Gastrocnemius medialis (tissue), 4 donors: ENCODE measurements around the gene SHROOM4. TPM values are rescaled to one million over a fixed set of nuclear protein-coding genes. Genes with fewer than 3 reads are reported as not detected.

Experiments
- ATAC-seq, 2 donors: fragments of 150-250 bp; one replicate each; pipeline ENCODE4 v1.9.1; 2016
- DNase-seq, 2 donors: peaks; one replicate each; pipeline ENCODE4 v3.0.0-alpha.2; 2019
- H3K27ac ChIP-seq, 4 donors: fragments of 200-600 bp; sonication (generic); 1 replicate in 1 of 4; 2 replicates in 3 of 4; pipeline ENCODE4 v1.5.1; 2016 to 2018; ENCODE audit warnings: mild to moderate bottlenecking in 2 of 4, moderate library complexity in 1 of 4
- H3K27me3 ChIP-seq, 3 donors: fragments of 200-600 bp; sonication (generic) in 2 of 3; 1 replicate in 1 of 3; 2 replicates in 2 of 3; pipeline versions ENCODE4 v1.5.1 to v1.6.0; 2016 to 2019; ENCODE audit warnings: mild to moderate bottlenecking in 1 of 3, moderate library complexity in 1 of 3
- H3K36me3 ChIP-seq, 2 donors: fragments of 200-600 bp; sonication (generic) in 1 of 2; one replicate each; pipeline ENCODE4 v1.5.1; 2017 to 2018
- H3K4me1 ChIP-seq, 2 donors: fragments of 200-600 bp; sonication (generic) in 1 of 2; one replicate each; pipeline ENCODE4 v1.5.1; 2016 to 2017; ENCODE audit warnings: mild to moderate bottlenecking in 2 of 2
- H3K4me3 ChIP-seq, 4 donors: fragments of 200-600 bp; sonication (generic) in 3 of 4; 1 replicate in 1 of 4; 2 replicates in 3 of 4; pipeline ENCODE4 v1.5.1; 2016 to 2019; ENCODE audit warnings: mild to moderate bottlenecking in 2 of 4
- H3K9me3 ChIP-seq, 3 donors: fragments of 200-600 bp; sonication (generic) in 2 of 3; 1 replicate in 1 of 3; 2 replicates in 2 of 3; pipeline ENCODE4 v1.5.1; 2016 to 2019
- POLR2A ChIP-seq, 2 donors: fragments of 450-650 bp; IDR thresholded peaks; one replicate each; pipeline ENCODE4 v1.6.1; 2017; ENCODE audit warnings: antibody characterized with exemption in 2 of 2, mild to moderate bottlenecking in 2 of 2, moderate library complexity in 2 of 2
- in situ Hi-C, 4 donors: fragments of 200-750 bp; cut with MboI; loops; one replicate each; pipeline versions ENCODE4 v1.15.0 to v1.8.0; 2017; ENCODE audit warnings: low sequenced_read_pairs in 4 of 4
- intact Hi-C: fragments of 100-400 bp; cut with DNase I; formaldehyde crosslinking; loops from one replicate; pipeline ENCODE4 v1.15.1; 2023; ENCODE audit warnings: low total_unique reads
- total RNA-seq, 4 donors: library from RNA; depleted of rRNA; stranded (reverse); fragments of >200 nt; gene quantifications; one replicate each; pipeline versions ENCODE4 v1.1.0 to v1.2.3, GENCODE V29; 2016
- TF ChIP-seq, protein P1 (sequence below), 5 experiments: fragments of 450-650 bp in 3 of 5; fragments of 200-600 bp in 2 of 5; sonication (generic) in 2 of 5; IDR thresholded peaks in 4 of 5; conservative IDR thresholded peaks in 1 of 5; 1 replicate in 4 of 5; 2 replicates in 1 of 5; pipeline ENCODE4 v1.5.1; 2016 to 2019; ENCODE audit warnings: antibody characterized with exemption in 5 of 5, mild to moderate bottlenecking in 3 of 5, moderate library complexity in 3 of 5

SHROOM4 gene
- total RNA-seq, 4 donors from 2014 or later = 3.8 to 6.1 (median 4.5) TPM

DNA sequence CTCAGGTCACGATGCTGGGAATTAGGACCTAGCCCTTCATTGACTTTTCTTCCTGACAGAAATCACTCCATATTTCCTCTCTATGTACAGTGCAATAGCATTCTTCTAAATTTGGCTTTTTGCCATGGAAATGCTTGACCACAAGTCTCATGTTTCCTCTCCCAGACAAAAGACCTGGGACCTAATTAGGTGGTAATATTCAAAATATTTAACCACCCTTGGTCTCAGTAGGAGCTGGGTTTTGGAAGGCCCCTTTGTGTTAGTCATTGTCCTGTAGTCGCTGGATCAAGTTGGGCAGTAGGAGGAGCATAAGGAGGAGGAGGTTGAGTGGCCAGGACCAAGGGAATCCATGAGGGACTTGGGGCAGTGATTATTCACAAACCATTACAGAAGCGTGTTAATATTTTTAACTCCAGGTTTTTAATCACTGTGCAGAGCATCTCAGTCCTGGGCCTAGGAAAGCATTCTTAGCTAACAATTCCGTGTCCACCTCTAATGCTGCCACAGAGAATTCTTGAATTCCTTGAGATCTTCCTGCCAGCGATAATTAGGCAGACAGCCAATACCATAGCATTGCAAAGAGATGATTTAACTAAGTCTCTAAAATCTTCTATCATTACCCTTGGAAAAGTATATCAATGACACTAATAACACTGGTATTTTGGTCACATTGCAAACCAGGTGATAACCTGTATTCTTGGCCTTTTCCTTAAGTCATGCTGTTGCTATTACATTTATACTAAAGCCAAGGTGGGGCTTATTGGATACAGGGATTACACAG lies 25.0 kb upstream of the SHROOM4 start:
- Histone ChIP-seq H3K27ac (no peak overlapping the region), H3K9me3 (no peaks in the 10 kb centered on the region), H3K36me3 (no peaks in the 10 kb centered on the region), H3K27me3 (no peaks in the 10 kb centered on the region), H3K4me1 (no peaks in the 10 kb centered on the region), H3K4me3 (no peak overlapping the region)
- ATAC-seq (no peak), DNase-seq (no peak)
- intact Hi-C loops = no loop called here
- in situ Hi-C loops = loop anchor here in 1 of 4 donors (25.0 kb wide), 1 partner anchor 98 kb away; no protein-coding TSS in a partner anchor
- TF ChIP-seq POLR2A (IDR thresholded peaks at IDR 0.05) = no peak

DNA sequence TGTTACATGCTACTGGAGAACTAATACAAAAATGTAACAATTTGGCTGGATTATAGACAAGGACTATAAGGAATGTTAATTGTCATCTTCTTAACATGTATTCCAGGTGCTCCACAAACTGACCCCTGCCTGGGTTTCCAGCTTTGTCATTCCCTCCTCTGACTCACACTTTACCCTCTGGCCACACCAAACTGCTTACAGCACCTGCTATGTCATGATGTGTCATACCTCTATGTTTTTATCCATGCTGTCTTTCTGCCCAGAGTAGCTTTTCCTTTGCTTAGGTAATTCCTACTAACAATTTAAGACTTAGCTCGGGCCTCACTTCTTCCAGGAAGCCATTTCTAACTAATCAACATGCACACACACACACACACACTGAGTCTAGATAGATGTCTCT lies 14.0 kb upstream of the SHROOM4 start:
- DNase-seq (no peak), ATAC-seq (no peak)
- Histone ChIP-seq H3K4me1 (no peaks in the 10 kb centered on the region), H3K4me3 (no peak overlapping the region), H3K27ac (no peak overlapping the region), H3K36me3 (no peaks in the 10 kb centered on the region), H3K27me3 (no peaks in the 10 kb centered on the region), H3K9me3 (no peaks in the 10 kb centered on the region)
- intact Hi-C loops (no loop called here), in situ Hi-C loops (loop anchor here in 1 of 4 donors (25.0 kb wide), 1 partner anchor 109 kb away; no protein-coding TSS in a partner anchor)
- no peak for TF ChIP-seq POLR2A (IDR thresholded peaks at IDR 0.05)

DNA sequence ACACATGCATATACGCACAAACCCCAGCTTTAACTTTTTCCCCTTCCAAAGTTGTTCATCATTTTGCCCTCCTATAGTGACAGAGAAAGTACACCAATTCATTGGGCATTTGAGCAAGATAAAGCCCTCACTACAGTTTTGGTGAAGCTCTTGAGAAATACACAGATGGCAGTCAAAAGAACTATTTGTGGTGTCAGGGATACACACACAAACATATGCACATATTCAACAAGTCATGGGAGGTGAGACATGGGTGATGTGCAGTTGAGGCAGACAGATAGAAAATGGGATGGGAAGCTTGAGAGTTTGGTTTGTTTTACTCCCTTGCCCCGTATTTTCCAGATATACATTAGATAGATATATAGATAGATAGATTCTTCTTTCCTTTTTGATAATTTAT lies 11.8 kb upstream of the SHROOM4 start:
- Histone ChIP-seq H3K4me1 (no peaks in the 10 kb centered on the region), H3K27me3 (no peaks in the 10 kb centered on the region), H3K4me3 (no peak overlapping the region), H3K36me3 (no peaks in the 10 kb centered on the region), H3K27ac (no peak overlapping the region), H3K9me3 (no peaks in the 10 kb centered on the region)
- no peak for TF ChIP-seq POLR2A (IDR thresholded peaks at IDR 0.05)
- TF ChIP-seq, protein P1, sequence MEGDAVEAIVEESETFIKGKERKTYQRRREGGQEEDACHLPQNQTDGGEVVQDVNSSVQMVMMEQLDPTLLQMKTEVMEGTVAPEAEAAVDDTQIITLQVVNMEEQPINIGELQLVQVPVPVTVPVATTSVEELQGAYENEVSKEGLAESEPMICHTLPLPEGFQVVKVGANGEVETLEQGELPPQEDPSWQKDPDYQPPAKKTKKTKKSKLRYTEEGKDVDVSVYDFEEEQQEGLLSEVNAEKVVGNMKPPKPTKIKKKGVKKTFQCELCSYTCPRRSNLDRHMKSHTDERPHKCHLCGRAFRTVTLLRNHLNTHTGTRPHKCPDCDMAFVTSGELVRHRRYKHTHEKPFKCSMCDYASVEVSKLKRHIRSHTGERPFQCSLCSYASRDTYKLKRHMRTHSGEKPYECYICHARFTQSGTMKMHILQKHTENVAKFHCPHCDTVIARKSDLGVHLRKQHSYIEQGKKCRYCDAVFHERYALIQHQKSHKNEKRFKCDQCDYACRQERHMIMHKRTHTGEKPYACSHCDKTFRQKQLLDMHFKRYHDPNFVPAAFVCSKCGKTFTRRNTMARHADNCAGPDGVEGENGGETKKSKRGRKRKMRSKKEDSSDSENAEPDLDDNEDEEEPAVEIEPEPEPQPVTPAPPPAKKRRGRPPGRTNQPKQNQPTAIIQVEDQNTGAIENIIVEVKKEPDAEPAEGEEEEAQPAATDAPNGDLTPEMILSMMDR (IDR thresholded peaks at IDR 0.05 in 4 of 5, conservative IDR thresholded peaks at IDR 0.05 in 1 of 5) = no peak
- ATAC-seq (no peak), DNase-seq (no peak)
- in situ Hi-C loops (loop anchor here in 1 of 4 donors (25.0 kb wide), 1 partner anchor 111 kb away; no protein-coding TSS in a partner anchor), intact Hi-C loops (no loop called here)

DNA sequence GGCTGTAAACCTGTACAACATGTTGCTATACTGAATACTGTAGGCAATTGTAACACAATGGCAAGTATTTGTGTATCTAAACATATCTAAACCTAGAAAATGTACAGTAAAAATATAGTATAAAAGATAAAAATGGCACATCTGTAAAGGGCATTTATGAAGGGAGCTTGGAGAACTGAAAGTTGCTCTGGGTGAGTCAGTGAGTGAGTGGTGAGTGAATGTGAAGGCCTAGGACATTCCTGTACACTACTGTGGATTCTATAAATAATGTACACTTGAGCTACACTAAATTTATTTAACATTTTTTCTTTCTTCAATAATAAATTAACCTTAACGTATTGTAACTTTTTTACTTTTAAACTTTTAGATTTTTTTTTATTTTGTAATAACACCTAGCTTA lies 5.0 kb upstream of the SHROOM4 start:
- Histone ChIP-seq H3K36me3 (no peaks in the 10 kb centered on the region), H3K27ac (no peak overlapping the region), H3K9me3 (no peaks in the 10 kb centered on the region), H3K27me3 (peaks cover 0 to 5% (median 4%) of the 10 kb centered on the region in 3 donors), H3K4me3 (no peak overlapping the region), H3K4me1 (no peaks in the 10 kb centered on the region)
- DNase-seq (no peak), ATAC-seq (no peak)
- intact Hi-C loops (no loop called here), in situ Hi-C loops (no loop called here)
- TF ChIP-seq, protein P1 (IDR thresholded peaks at IDR 0.05 in 4 of 5, conservative IDR thresholded peaks at IDR 0.05 in 1 of 5) = no peak
- no peak for TF ChIP-seq POLR2A (IDR thresholded peaks at IDR 0.05)

DNA sequence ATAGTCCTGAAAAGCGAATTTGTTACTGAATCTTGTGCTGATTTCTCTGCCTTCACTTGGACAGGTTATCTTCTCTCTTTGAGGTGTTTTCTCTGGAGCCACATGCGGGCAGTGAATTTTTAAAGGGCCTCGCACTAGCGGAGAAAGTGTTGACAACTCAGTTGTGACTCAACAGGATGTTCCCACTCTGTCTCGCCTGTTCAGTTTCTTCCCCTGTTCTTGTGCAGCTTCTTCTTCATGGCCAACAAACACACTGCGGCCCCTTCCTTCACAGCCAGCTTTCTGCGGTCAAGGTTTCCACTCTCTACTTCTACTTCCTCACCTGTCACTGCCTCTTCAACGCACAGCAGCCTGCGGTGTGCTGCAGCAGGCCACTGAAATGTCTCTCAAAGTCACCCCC lies 1.1 kb upstream of the SHROOM4 start:
- H3K27me3 ChIP-seq = peaks cover 0 to 14% (median 6%) of the 10 kb centered on the region in 3 donors

More for the DNA sequence above, 1.1 kb upstream of the SHROOM4 start:
- Histone ChIP-seq H3K4me3 (no peak overlapping the region), H3K27ac (no peak overlapping the region), H3K36me3 (no peaks in the 10 kb centered on the region), H3K9me3 (no peaks in the 10 kb centered on the region), H3K4me1 (no peaks in the 10 kb centered on the region)
- DNase-seq (no peak), ATAC-seq (no peak)
- in situ Hi-C loops = no loop called here
- intact Hi-C loops = no loop called here
- TF ChIP-seq, protein P1 (IDR thresholded peaks at IDR 0.05 in 4 of 5, conservative IDR thresholded peaks at IDR 0.05 in 1 of 5) = no peak
- TF ChIP-seq POLR2A (IDR thresholded peaks at IDR 0.05) = no peak
